Measurements from ENCODE around the gene GPR62.

Gene GPR62

GRCh38 chr3:51994530-51994929, 39.3 kb downstream of the GPR62 start:
- DNase-seq = no peak

DNA sequence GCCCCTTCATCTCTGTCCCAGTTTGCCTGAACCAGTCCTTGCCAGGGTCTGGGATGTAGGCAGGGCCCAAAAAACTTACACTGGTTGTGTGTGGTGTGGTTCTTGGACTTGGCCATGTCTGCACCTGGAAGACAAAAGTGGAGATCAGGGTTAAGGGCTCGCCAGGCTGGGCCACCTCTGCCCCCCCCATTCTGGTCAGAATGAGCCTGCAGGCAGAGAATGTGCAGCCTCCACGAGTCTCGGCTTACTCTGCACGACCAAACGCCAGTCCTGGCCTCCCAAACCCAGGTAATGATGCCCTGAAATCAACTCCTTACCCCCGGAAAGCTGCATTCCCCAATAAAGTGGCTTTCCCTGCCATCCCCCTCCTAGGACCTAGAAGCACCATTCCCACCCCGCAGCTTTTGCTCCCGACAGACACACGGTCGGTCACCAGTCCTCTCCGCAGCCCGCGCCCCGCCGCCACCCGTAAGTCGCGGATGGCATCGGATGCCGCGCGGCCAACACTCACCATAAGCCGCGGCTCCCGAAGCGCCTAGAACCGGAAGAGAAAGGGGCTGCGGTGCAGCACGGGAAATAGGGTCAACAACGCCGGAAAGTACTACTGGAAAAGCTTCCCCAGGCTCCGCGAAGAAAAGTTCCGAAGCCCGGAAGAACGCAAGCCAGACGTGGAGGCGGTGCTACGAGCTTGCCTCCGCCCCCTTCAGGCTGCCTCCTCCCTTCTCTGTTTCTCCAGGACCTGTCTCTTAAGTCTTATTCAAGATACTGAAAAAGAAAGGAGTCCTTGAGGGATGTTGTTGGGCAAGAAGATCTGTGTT, 40.4 kb downstream of the GPR62 start, which contains the start of gene RPL29:
Gene RPL29, minus strand, starts transcription at position 550 of the 818 bp plus-strand sequence. Its CDS starts 434 bp downstream, at position 116.
- peak; percentile 96 for DNase-seq

GRCh38 chr3:51997172-51997571, 42.0 kb downstream of the GPR62 start:
- DNase-seq = no peak

DNA sequence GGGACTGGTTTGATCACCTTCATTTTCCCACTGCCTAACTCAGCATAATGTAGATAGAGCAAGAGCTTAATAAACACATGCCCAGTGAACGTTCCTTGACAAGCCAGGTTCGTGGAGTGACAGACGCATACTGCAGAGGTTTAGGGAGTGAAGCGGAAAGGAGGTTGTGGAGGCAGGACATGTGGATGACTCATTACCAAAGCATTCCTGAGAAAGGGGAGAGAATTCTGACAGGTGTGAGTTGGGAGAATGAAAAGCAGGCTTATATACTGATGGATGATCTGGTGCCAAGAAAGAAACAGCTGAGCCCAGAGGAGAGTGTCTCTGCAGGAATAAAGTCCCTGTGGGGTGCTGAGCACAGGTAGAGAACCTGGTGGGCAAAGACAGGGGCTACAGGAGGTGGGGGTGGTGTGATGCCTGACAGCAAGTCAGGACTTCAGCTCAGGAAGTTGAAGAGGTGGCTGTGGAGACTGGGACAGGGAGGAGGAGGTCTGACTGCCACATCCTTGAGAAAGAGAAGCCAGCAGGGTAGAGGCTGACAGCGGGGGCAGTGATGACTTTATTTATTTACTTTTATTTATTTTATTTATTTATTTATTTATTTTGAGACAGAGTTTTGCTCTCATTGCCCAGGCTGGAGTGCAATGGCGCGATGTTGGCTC, 42.9 kb downstream of the GPR62 start:
- peak; percentile 88 for DNase-seq

DNA sequence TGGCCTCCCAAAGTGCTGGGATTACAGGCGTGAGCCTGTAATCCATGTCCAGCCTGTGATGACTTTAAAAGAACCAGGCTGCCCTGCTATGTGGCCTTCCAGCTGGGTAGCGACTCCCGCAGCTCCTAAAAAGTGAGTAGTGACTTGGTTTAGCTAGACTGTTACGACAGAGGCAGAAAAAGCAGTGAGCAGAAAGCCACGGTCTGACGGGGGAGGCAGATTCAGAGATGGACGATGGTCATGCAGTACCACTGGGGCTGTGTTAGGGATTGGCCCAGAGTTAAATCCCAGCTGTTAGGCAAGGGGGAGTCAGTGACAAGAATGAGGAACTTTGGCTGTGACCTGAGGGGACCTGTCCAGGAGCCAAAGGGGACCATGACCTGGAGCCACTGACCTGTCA, 43.6 kb downstream of the GPR62 start:
- DNase-seq = no peak

GRCh38 chr3:51999846-52000245, 44.7 kb downstream of the GPR62 start:
- DNase-seq = no peak

- DNase-seq = peak; percentile 92
Observed at GRCh38 chr3:52001443-52001974, 46.3 kb downstream of the GPR62 start.

GRCh38 chr3:52002748-52003147, 47.6 kb downstream of the GPR62 start:
- no peak for DNase-seq

DNA sequence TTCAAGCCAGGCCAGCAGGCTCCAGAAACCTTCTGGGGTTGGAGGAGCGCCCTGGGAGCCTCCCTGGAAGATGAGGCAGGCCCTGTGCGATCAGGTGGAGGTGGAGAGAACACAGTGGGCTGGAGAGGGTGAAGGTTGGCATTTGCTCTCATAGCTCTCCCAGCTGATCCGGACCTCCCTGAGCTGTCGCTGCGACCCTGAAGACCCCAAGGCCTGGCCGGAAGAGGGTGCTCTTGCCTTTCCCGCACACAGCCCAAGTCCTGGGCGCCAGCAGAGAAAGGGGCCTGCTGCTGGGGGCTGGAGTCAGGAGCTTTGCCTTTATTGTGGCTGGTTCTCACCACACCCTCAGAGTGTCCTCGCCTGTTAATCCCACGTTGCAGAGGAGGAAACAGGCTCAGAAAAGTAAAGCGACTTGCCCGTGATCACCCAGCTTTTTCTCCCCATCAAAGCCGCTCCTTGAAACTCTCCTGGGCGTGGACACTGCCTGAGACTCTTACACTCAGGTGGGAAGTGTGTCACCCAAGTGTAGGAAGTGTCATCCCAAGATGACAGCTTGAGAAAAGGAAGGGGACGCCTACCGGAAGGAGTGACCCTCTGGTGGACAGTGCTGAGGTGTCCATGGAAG, 49.1 kb downstream of the GPR62 start:
- DNase-seq = peak; percentile 83

GRCh38 chr3:52004906-52005395, 49.8 kb downstream of the GPR62 start:
- DNase-seq = no peak

GRCh38 chr3:52005571-52005986, 50.4 kb downstream of the GPR62 start:
- peak; percentile 82 for DNase-seq

DNA sequence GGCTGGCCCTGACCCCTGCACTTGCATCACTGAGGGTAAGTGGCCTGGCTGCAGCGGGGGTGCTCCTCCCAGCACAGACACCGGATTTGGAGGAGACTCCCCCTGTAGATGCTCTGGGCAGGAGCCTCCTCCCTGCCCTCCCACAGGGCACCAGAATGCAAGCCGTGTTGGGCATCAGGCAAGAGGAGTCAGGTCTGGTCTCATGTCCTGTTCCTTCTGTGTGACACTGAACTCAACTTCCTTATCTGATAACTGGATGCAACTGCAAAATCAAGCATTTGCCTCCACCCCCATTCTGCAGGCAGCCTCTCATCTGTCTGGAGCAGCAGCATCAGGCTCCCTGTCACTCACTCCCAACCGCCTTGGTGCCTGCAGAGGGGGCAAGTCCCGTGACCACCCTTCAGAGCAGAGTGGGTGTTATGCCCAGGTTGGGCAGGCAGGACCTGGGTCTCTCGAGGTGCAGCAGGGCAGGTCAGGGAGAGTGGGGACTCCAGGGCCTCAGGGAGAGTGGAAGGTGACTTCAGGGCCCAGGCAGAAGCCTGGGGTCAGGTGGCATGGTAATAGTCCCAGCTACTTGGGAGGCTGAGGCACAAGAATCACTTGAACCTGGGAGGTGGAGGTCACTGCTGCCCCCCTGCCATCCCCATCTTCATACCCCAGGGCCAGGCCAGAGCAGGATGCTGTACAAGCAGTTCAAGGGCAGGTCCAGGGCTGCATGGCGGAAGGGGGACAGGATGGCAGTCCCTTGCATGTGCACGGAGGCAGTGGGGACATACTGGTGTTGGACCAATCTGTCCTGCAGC, 51.0 kb downstream of the GPR62 start:
- no peak for DNase-seq

DNA sequence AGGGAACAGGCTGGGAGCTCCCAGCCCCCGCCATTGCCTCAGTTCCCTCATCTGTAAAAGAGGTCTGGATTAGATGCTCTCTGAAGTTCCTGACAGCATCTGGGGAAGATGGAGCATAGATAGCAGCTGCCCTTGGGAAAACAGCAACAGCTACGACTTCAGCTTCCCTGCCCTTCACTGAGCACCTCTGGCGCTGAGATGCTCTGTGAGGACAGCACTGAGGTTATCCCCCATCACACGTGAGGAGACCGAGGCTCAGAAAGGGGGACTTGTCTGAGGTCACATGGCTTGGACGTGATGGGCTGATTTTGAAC, 51.6 kb downstream of the GPR62 start:
- DNase-seq = no peak
